HG03354 (cell line): ENCODE measurements around the gene HERPUD1.
"Not testable (repeated sequence)": the region's sequence is repeated elsewhere in the genome, so short reads cannot be mapped to it uniquely, and the experiment has no call there.

Experiments
- ATAC-seq: cut with Tn5 transposase; IDR thresholded peaks from one replicate; pipeline ENCODE4 v1.9.1; 2021; ENCODE audit warnings: mild to moderate bottlenecking; ENCODE audit not compliant: unreplicated experiment, poor library complexity, severe bottlenecking

HERPUD1 gene

DNA sequence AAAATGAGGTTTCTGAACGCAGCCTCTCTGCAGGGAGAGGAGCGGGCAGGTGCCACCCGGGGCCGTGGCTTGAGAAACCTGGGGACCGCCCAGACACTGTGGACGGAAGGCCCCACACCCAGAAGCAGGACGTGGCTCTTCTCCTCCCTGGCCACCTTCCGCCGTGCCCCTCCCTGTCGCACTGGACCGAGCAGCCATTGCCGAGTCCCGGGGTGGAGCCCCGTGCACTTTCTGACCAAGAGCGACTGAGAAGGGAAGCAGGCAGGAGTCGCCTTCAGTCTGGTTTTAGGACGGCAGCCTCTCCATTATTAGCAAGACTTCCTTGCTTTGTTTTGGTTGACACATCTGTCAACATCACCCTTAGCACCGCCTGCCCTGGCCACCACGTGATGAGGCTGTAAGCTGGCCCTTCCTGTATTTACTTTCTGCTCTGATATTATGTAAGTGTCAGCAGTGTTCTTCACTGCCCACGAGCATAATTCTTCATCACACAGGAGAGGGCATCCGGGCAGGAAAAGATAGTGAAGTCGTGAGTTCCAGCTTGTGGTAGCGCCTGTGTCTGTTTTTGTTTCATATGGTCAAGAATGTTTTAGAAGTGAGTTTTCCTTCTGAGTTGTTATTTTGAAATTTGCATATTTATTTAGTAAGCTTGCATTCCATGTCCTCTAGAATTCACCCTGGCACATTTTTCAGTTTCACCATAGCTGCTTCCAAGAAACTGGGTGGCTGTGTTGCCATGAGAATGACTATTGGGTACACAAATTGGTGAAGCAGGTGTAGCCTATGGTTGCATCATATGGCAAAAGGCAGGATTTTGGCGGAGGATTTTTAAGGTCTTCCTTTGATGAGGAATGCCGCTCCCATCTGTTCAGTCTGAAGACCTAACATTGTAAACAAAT lies 1.0 kb downstream of the HERPUD1 start:
- ATAC-seq: peak; percentile 14

DNA sequence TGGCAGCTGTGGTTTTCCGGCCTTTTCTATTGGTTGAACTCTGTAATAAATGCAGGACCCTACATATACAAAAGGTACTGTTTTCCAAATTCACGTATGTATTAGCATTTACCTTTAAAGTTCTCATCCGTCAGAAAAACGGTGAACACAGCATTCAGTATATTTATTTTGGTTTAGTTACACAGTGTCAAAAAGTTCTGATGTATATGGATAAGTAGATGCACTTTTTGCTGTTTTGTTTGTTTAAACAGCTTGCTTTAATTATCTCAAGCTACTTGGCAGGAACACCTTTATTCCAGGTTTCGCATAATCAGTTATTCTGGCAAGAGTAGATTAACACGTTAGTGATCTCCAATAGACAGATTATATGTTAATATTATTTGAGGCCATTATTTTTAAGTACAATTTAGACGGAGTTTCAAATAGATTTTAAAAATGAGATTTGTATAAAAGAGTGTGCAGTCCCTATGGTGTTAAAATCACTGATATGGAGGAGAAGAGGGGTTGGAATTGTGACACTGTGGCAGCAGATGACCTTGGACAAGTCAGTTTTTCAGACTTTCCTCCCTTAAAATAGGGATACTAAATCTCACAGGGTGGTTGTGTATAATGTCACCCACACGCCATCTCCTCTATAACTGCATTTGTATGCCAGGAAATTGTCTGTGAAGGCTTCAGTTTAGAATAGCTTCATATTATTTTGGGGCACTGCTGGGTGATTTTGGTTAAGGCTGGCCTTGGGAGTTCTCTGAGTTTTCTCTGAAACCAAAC lies 2.1 kb downstream of the HERPUD1 start:
- no peak for ATAC-seq

DNA sequence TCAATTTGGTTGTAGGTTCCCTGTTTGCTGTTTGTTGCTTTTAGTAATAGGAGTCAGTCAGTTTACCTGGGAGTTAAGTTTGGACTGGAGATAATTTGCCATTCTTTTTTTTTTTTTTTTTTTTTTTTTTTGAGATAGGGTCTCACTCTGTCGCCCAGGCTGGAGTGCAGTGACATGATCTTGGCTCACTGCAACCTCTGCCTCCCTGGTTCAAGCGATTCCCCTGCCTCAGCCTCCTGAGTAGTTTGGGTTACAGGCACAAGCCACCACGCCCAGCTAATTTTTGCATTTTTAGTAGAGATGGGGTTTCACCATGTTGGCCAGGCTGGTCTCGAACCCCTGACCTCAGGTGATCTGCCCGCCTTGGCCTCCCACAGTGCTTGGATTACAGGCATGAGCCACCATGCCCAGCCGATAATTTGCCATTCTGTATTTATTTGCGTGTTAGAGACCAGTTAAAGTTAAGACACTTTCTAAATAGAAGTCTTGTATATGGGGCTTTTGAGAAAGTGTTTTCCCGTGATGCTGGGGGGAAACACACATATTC lies 2.7 kb downstream of the HERPUD1 start:
- ATAC-seq: not testable (repeated sequence)

DNA sequence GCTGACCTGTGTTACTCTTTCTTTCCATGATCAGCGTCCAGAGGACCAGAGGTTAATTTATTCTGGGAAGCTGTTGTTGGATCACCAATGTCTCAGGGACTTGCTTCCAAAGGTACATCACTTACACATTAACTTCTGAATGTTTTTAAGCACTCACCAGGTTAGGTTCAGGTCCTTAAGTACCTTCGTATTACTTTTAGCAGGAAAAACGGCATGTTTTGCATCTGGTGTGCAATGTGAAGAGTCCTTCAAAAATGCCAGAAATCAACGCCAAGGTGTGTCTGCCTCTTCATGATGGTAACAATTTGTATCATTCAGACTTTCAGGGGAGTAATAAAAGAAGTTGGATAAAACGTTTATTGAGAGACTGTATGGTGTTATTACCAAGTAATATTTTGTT lies 3.3 kb downstream of the HERPUD1 start:
- no peak for ATAC-seq

GRCh38 chr16:56936491-56936890 lies 4.5 kb downstream of the HERPUD1 start:
- no peak for ATAC-seq

DNA sequence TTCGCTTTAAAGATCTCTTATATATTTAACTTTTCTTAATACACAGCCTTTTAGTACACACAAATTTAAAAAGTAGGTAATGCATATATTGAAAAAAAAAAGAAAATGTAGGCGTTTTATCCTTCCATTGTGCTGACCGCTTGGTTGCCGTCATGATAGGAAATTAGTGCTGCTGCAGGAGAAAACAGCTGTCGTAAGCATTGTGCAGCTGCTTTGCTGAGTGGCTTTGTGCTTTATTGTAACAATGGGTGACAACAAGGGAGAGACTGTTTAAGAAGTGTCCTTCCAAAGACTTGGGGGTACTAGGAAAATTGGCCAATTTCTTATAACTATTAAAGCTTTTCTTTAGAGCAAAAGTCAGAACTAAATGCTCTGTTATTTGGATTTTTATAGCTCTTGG lies 5.0 kb downstream of the HERPUD1 start:
- ATAC-seq: no peak

DNA sequence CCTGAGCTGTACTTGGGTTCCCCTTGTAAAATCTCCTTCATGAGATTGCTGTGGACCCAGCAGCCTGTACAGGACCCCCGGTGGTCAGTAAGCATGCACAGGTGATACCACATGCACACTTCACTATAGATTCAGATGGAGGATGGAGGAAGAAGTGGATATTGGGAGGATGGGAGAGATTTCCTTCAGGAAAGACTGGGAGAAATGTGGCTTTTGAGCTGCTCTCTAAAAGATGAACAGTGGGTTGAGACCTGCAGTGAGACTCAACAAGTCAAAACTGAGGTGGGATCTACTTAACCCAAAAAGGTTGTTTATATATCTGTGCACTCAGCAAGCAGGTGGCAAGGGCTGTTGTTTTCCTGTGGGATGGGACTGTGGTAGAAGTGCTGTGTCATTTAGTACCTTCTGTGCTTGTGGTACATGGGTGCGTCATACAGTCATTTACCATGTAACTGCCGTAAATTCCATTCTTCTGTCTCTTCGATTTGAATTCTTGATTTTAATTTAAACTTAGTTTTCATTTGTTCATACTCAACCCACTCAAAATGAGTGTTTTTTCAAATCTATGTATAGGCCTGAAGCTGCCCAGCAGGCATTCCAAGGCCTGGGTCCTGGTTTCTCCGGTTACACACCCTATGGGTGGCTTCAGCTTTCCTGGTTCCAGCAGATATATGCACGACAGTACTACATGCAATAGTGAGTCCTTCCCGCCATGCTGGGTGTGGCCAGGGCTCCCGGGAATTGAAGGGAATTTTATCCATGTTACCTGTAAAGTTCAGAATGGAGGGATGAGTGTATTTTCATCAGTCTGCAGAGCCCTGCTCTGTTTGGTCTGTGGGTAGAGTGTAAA lies 6.9 kb downstream of the HERPUD1 start:
- no peak for ATAC-seq

GRCh38 chr16:56939801-56940200 lies 7.9 kb downstream of the HERPUD1 start:
- ATAC-seq: no peak

DNA sequence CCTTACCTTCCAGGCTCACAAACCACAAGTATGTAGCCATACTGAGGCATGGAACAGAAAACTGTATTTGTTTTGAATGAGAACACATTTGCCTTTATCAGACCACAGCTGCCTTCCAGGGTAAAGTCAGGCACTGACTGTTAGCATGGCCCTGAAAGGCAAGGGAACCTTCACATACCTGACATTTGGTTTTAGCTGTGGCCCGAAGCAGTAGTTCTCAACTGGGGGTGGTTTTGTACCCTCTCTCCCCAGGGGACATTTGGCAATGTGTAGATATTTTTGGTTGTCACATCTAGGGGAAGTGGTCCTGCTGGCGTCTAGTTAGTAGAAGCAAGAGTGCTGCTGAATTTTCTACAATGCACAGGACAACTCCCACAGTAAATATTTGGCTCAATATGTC lies 9.2 kb downstream of the HERPUD1 start:
- no peak for ATAC-seq

DNA sequence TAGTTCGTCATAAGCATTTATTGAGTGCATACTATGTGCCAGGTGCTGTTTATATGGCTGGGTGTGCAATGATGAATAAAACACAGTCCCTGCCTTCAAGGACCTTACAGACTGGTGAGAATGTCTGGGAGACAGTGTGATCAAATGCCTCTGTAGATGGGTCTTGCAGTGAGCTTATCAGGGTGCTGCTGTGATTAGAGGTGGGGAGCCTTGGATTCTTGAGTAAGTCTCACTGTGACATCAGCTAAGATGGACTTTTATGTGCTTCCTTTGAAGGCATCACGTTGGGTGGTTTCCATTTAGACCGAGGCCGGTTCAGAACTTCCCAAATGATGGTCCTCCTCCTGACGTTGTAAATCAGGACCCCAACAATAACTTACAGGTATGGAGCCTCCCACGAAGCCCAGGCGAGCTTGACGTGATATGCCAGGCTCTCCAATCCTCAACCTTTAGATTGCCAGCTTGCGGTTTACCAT lies 10.0 kb downstream of the HERPUD1 start:
- ATAC-seq: no peak

DNA sequence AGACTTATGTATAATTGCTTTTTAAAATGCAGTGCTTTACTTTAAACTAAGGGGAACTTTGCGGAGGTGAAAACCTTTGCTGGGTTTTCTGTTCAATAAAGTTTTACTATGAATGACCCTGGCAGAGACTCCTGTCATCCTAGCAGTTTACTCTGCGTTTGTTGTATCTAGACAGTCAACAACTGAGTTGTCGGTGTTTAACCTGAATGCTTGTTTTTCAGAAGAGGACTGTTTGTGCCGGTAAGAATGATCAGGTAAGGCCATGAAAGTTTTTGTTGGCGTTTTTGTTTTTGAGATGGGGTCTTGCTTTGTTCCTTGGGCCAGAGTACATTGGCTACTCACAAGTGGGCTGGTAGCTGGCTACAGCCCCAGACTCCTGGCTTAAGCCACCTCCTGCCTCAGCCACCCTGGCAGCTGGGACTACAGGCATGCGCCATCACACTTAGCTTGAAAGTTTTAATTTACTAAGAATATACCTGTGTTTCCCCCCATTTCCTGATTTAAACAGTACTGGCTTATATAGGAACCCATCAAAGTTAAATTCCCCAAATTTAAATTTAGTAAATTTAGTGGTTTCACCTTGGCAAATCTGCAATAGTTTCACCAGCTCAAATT lies 11.9 kb downstream of the HERPUD1 start:
- ATAC-seq: no peak

DNA sequence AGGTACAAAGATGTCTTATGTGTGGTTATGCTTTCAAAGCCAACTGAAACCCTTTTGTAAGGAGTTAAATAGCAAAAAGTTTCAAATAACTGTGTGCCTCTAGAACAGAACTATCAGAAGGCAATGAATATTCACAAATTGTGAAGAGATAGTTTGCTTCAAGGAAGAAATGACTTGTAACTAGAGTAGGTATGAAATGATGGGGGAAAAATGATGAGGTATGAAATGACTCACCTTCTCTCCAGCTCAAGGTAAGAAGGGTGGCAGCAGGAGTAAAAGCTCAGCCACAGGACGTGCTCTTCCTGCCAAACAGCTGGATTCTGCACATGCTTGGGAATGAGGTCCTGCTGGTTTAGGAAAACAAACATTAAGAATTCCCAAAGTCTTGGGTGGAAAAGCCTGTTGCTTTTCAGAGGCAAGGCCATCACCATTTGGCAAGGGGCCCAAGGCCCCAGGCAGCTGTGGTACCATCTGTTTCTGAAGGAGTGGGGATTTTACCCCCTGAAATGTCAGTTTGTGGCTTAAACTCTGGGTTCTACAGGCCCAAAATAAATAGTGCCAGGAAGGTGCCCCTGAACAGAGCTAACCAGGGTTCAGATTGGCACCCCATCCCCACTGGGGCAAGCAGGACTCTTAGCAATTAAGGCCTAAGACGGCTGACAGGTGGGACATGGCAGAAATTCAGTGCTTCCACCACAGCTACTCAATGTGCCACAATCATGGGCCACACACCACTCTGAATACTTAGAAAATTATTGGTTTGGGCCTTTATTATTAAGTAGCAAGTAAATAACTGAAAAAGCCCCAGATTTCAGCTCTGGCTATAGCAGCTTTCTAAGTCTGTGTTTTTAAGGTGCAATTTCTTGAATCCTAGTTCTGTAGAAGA lies 13.3 kb downstream of the HERPUD1 start:
- ATAC-seq: peak; percentile 53

DNA sequence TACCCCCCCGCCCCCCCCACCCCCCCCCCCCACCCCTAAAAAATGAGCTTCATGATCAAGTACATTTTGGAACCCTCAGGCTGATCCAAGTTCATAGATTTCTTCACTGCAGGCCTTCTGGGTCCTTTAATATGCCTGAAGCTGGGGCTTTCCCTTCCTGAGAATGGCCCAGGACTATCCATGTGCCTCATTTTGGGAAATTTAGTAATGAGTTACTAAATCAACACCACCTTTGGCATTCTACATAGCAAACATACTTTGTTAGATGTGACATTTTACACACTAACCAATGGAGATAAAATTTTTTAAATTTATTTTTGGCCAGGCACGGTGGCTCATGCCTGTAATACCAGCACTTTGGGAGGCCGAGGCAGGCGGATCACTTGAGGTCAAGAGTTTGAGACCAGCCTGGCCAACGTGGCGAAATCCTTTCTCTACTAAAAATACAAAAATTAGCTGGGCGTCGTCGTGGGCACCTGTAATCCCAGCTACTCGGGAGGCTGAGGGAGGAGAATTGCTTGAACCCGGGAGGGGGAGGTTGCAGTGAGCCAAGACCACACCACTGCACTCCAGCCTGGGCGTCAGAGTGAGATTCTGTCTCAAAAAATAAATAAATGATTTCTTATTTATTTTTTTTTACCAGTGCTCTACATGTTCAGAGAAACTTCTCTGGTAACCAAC lies 14.0 kb downstream of the HERPUD1 start:
- ATAC-seq: no peak

DNA sequence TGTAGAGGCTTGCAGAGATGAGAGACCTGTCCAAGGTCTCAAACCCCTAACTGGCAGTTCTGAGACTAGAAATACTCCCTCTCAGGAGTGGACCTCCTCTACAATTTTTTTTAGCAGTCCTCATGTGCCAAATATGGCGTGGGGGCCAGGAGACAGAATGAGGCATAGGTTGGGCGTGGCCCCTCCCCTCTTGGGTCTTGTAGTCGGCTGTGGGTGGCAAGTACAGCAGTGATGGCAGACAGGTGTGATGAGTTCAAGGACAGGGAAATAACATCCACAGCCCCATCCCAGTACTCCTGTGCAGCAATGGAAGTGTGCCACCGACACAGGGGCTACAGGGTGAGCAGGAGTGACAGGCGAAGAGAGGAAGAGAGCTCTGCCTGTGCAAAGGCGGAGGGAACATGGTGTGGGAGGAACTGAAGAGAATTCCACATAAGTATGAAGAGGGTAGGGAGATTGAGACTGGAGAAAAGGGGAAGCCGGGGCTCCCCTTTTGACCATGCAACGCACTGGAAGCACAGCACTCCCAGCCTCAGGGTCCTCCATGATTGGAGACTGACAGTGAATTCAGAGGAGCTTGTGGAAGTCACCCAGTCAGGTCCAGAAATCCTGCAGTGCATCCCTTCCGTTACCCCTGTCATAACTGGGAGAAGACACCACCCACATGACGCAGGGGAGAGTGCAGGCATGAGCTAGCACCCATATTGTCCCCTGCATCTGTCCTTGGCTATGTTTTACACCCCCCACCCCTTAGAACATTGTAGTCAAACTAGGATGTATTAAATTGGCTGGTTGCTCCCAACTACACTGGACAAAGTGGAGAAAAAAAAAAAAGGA lies 15.0 kb downstream of the HERPUD1 start:
- ATAC-seq: no peak

DNA sequence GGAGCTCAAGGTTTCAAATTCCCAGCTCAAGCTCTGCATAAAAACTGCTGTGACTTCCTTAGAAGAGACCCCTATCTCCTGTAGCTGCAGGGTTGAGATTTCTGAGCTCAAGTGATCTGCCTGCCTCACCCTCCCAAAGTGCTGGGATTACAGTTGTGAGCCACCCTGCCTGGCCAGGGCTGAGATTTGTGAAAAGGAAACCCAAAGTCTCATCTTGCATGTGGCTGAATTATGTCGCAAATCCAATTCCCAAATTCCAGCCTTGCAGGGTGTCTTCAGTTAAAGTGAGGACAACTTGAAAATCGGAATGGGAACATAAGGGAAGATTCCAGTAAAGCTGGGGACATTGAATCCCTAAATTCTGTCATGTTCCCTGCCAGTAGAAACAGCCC lies 15.7 kb downstream of the HERPUD1 start:
- no peak for ATAC-seq

DNA sequence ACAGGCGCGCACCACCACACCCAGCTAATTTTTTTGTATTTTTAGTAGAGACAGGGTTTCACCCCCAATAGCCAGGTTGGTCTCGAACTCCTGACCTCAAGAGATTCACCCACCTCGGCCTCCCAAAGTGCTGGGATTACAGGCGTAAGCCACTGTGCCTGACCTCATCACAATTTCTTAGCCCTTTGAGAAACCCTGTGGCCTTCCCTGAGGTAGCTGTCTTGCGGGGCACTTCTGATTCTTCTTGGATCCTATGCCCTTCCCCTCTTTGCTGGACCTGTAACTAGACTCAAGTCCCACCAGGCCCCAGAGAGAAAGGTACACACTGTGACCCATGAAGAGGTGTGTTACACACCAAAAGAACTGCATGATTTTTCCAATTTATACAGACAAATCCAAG lies 16.3 kb downstream of the HERPUD1 start:
- ATAC-seq: no peak

DNA sequence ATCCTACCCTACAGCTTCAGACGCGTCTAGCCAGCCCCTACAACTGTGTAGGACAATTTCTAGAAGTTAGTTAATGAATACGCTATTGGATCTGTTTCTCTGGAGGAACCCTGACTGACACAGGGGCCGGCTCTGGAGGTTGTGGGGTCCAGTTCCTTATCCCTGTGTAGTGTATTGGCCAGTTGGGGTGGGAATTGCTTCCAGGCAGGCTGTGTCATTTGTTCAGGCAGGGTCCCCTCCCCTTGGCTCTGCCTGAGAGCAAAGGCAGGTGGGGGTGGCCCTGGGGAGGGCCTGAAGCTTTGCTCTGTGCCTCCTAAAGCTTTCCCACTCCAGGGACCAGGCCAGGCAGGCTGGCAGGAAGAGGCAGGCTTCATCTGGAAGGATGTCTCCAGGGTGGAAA lies 18.1 kb downstream of the HERPUD1 start:
- no peak for ATAC-seq
